HG03432 (cell line): ENCODE measurements around the gene CRTC3.
"Not testable (repeated sequence)": the region's sequence is repeated elsewhere in the genome, so short reads cannot be mapped to it uniquely, and the experiment has no call there.

Experiments
- ATAC-seq: cut with Tn5 transposase; IDR thresholded peaks from one replicate; pipeline ENCODE4 v1.9.1; 2021; ENCODE audit warnings: mild to moderate bottlenecking, moderate library complexity; ENCODE audit not compliant: unreplicated experiment

The CRTC3 gene, protein sequence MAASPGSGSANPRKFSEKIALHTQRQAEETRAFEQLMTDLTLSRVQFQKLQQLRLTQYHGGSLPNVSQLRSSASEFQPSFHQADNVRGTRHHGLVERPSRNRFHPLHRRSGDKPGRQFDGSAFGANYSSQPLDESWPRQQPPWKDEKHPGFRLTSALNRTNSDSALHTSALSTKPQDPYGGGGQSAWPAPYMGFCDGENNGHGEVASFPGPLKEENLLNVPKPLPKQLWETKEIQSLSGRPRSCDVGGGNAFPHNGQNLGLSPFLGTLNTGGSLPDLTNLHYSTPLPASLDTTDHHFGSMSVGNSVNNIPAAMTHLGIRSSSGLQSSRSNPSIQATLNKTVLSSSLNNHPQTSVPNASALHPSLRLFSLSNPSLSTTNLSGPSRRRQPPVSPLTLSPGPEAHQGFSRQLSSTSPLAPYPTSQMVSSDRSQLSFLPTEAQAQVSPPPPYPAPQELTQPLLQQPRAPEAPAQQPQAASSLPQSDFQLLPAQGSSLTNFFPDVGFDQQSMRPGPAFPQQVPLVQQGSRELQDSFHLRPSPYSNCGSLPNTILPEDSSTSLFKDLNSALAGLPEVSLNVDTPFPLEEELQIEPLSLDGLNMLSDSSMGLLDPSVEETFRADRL

DNA sequence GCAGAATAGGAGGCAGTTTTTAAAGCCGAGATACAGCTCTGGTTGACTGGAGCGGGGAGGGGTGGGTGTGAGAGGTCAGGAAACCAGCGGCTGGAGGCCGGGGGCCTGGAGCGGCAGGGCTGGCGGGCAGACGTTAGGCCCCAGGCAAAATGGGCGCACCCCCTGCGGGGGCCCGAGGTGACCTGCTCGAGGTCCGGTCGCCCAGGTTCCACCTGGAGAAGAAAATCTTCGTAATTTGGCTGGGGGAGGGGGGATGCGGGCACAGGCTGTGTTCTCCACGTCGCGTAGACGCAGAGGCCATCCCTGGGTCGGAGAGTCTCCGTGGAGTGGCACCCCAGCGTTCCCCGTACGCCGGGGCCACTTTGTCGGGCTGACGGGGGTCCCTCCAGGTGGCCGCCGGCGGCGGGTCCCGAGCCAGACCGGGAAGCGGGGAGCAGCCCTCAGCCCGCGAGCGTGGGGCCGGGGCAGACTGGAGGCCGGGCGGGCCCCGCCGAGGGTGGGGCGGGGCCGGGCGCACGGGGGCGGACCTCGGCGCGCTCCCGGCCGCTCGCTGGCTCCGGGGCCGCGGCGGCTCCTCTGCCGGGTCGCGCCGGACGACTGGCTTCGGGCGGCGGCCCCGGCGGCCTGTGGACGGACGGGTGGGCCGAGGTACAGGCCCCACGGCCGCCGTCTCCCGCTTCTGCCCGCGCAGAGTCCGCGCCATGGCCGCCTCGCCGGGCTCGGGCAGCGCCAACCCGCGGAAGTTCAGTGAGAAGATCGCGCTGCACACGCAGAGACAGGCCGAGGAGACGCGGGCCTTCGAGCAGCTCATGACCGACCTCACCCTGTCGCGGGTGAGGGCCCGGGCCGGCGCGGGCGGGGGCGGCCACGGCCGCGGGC, at the start of gene CRTC3:
Gene CRTC3, plus strand, starts transcription at position 553 of the 879 bp plus-strand sequence. Its CDS starts 149 bp downstream, at position 702.
- peak; percentile 86 for ATAC-seq

DNA sequence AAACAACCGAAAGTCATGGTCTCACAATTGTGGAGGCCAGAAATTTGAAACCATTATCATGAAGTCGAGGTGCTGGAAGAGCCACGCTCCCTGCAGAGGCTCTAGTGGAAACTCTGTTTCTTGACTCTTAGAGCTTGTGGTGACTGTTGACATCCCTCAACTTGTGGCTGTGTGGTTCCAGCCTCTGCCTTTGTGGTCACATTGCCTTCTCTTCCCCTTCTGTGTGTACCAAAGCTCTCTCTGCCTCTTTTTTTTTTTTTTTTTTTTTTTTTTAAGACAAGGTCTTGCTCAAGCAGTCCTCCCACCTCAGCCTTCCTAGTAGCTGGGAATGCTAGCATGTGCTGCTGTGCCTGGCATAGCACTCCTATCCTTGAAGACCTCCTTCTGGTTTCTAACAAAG, 48.7 kb upstream of the CRTC3 start:
- ATAC-seq: no peak

DNA sequence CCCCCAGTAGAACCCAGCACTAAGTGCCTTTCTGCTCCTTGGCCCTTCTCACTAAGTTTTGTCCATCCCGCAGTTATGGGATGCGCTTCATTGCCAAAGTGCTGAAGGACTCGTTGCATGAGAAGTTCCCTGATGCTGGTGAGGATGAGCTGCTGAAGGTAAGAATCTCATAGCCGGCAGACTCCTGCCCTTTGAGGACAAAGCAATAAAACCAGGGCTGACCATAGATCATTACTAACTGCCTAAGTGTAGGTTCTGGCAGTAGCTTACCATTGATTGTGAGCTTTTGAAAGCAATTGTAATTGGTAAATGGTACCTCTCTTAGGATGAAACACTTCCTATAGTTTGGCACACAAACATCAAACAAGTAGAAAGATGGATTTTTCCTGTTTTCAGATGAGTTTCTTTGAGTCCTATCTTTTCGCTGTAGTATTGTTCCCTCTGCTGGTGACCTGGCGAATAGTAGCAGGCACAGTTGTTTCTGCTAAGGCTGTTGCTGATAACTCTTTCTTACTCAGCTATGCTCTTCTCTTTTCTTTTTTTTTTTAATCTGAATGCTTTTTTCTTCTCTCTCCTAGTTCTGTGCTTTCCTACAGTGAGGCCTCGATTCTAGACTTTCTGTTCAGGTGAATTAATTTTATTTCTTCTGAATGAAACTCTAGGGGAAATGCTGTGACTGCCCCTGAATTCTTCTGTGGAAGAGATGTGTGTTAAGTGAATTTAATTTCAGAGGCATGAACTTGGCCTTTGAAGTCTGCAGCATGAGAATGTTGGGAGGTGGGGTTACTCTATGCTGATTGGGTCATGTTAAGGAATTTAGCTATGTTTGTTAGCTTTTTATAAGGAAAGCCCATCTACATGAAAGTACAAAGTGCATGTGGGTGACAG, 47.4 kb upstream of the CRTC3 start:
- no peak for ATAC-seq

DNA sequence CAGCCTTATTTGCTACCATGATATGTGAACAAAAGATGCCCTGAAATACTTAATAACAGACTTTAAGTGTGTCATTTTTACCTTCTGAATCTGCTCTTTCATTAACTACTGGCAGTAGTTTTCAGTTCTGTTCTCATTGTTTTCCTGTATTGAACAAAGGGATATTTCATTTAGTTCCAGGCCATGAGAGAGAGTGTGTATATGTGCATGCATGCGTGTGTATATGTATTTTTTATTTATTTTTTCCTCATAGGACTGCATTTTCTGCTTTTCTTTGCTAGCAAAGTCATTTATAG, 46.8 kb upstream of the CRTC3 start:
- no peak for ATAC-seq

DNA sequence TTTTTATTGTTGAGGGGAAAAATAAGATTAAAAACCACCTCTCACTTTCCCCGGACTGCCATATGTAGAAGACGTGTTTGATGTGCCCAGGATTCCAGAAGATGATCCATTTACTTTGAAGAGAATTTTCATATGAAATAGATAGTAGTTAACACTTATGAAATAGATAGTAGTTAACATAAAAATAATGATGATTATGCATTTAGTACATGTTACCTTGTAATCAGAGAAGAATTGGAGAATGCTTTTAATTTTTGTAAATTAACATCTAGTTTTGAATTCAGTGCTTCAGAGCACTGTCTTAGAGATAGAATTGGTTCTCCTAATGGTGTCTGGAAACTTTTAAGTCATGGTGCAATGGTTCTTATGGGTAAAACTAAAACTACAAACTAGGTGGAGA, 46.1 kb upstream of the CRTC3 start:
- no peak for ATAC-seq

DNA sequence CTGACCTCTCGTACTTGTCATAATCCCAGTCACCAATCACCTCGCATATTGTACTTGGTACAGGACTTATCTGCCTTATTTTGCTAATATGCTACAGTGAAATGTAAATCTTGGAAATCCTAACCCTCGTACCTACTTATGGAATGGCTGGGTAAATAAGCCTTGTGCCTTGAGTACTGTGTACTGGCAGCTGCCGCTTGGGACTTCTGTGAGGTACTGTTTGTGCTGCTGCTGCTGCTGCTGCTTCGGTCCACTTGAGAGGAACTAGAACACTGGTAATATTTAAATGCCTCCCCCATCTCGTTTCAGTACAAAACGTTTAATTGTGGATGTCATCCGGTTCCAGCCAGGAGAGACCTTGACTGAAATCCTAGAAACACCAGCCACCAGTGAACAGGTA, 42.5 kb upstream of the CRTC3 start:
- no peak for ATAC-seq

DNA sequence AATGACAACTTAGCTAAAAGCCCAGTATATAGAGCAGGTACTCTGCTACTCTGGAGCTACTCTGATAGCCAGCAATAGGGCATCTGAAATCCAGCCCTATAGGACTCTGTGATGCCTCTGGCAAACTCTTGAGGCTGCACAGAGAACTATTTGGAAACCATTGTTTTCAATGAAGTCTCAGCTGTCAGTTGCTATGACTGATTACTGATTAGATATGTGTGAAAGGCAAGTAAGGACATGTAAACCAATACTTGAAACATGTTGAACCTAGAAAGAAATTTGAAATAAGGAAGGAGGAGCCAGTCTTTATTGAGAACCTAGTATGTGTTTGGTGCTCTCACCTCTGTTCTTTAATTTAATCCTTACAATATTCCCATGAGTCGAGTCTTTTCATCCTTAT, 40.2 kb upstream of the CRTC3 start:
- ATAC-seq: no peak

DNA sequence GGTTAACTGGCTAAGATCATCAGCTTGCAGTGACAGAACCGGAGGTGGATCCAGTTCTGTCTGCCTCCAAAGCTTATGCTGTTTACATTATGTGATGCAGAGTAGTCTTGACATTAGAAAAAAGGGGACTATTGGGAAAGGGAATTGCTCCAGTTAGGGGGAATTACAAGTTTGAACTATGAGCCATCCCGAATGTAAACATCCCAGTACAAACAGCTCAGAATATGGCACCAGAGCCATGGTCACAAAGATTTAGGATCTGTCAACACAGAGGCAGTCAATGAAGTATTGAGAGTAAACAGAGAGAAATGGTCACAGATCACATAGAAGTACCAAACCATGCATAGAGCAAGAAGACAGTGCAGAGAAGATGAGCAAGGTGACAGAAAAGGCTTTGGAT, 39.8 kb upstream of the CRTC3 start:
- no peak for ATAC-seq

DNA sequence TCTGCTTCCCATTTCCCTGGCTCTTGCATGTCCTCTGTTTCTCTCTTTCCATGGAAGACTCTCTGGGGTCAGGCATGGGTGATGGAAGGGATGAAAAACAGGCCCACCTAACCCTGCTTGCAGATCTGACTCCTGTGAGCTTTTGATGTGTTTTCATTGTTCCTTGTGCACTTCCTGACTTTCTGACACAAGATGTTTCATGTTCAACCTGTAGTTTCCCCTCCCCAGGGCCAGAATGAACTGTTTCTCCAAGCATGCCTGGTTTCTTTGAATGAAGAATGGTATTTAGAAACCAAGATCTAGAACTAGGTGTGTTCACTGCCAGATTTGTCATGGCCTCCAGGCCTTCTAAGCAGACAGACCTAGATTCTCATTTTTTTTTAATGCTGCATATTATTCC, 36.1 kb upstream of the CRTC3 start:
- ATAC-seq: no peak

DNA sequence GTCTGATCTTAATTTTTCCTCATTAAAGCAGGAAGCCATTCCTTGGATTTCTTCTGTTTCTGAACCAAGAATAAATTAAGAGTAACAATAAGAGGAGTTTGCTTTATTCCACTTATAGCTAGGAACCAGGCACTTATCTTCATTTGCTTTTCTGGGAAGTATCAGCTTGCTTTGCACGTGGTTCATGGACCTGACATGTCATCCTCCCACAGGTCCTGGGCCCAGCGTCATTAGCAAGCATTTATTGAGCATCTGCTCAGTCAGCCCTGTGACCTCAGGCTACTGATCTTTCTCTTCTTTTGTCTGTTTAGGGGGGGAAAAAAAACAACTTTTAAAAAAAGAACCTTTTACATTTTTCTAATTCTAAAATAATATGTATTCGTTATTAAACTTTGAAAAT, 34.7 kb upstream of the CRTC3 start:
- no peak for ATAC-seq

DNA sequence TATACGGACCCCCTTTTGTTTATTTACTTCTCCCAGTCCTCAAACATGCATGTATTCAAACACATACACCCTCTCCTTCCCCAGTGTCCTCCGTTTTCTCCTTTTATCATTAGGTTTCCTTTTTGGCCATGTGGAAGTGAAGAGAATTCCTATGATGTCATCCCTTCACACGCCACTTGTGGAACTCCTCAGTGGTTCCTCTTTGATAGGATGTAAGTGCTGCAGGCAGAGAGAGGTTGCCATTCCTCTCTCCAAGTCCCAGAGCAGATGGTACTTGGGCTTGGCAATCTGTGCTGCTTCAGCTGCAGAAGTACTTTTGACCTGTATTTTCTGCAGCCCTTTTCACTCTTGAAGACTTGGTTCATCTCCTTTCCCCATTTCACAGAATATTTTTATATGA, 32.9 kb upstream of the CRTC3 start:
- no peak for ATAC-seq

DNA sequence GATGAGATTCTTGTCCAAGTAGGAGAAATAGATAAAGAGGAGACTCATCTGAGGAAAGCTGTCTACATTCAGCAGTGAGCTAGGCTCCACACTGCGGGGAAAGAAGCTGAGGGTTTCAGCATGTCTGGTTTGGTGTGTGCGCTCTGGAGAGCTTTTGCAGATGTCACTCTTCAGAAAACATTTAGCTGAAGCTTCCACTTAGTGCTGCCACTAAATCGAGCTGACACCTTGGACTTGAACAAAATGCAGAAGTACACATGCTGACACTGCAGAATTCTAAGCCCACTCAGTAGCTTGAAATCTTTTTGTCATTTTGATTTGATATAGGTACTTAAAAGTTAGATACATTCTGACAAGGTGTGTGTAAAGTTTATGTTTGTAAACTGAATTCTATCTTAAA, 32.3 kb upstream of the CRTC3 start:
- no peak for ATAC-seq

DNA sequence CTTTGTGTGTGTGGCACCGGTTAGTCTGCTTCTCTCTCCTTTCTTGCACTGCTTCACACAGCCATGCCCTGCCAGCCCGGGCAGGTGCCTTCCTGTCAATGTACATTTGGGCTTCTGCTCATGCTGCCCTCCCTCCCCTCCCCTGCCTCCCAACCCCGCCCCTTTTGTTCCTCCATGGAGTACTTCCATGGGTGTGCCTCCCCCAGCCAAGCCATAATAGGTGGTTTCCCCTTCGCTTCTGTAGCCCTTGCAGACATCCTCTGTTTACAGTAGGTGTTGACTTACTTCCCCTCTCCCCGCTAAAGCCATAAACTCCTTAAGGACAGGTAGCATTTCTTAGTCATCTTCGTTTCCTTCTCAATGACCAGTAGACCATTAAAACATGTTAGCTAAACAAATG, 31.8 kb upstream of the CRTC3 start:
- ATAC-seq: no peak

DNA sequence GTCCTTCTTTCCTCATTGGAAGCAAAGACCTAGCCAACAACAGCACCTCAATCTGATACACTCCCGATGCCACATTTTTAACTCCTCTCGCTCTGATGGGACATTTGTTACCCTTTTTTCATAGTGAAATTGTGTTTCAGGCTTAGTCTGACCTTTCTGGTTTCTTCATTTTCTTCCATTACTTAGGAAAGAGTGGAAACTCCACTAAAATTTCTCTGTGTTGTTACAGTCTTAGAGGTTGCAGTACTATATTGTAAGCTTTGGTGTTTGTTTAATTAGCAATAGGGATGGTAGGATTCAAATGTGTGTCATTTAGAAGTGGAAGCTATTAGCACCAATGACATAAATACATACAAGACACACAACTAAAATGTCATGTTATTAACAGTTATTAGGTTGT, 29.6 kb upstream of the CRTC3 start:
- no peak for ATAC-seq

DNA sequence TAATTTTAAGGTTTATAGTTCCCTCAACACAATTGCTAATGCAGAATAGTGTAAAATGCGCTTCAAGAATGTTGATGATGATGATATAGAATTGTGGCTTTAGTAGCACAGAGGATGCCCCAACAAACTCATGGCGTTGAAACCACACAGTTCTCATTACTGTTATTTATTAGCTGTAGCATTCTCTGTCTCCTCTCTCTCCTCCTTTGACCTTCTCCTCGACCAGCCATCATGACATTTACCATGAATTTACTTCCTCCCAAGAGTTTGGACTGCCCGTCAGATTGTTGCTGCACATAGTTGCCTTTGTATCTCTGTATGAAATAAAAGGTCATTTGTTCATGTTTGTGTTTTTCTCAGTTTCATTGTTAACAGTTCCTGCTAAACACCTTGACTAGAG, 27.8 kb upstream of the CRTC3 start:
- no peak for ATAC-seq

DNA sequence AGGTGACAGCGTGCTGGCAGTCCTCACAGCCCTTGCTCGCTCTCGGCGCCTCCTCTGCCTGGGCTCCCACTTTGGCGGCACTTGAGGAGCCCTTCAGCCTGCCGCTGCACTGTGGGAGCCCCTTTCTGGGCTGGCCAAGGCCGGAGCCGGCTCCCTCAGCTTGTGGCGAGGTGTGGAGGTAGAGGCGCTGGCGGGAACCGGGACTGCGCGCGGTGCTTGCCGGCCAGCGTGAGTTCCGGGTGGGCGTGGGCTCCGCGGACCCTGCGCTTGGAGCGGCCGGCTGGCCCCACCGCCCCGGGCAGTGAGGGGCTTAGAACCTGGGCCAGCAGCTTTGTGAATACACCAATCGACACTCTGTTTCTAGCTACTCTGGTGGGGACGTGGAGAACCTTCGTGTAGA, 18.9 kb upstream of the CRTC3 start:
- not testable (repeated sequence) for ATAC-seq

DNA sequence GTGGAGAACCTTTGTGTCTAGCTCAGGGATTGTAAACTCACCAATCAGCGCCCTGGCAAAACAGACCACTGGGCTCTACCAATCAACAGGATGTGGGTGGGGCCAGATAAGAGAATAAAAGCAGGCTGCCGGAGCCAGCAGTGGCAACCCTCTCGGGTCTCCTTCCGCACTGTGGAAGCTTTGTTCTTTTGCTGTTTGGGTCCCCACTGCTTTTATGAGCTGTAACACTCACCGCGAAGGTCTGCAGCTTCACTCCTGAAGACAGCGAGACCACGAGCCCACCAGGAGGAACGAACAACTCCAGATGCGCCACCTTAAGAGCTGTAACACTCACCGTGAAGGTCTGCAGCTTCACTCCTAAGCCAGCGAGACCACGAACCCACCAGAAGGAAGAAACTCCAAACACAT, 18.5 kb upstream of the CRTC3 start:
- ATAC-seq: not testable (repeated sequence)

DNA sequence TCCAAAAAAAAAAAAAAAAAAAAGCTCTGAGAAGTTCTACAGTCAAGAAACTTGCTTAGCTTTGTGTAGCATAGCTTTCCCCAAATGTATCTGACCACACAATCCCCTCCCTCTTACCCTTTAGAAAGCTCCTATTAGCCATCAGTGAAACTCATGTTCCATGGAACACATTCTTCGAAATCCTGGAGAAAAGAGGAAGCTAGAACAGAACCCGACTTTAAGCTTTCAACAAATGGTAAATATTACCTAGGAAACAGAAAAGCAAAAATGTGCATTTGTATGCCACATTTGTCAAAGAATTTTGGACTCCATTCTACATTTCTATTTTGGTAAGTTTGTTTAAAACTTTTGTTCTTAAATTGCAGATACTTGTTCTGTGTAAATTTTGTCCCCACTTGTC, 17.4 kb upstream of the CRTC3 start:
- ATAC-seq: no peak

DNA sequence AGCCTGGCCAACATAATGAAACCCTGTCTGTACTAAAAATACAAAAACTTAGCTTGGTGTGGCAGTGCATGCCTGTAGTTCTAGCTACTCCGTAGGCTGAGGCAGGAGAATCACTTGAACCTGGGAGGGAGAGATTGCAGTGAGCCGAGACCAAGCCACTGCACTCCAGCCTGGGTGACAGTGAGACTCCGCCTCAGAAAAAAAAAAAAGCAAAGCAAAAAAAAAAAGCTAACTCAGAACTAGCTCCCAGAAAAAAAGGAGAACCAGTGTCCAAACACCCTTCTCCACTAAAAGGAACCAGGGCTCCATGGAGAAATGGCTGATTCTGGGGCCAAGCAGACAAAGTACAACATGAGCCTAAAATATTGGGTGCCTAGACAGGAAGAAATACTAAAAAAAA, 16.7 kb upstream of the CRTC3 start:
- ATAC-seq: no peak

DNA sequence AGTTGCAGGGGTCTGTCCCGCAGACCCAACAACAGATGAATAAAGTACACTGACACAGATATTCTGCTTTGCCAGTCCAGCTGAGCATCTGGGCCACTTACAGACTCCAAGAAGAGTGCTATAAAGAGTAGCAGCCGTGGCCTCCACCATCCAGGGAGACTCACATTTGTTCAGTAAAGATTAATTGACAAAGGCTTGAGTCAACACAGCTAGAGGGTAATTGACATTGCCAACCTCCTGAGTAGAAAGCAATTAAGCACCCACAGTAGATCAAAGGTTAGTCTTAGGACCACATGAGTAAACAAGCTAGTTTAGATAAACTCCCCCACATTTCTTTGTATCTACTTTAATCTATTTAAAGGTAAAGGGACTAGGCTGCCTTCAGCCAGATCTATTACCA, 16.3 kb upstream of the CRTC3 start:
- ATAC-seq: no peak

DNA sequence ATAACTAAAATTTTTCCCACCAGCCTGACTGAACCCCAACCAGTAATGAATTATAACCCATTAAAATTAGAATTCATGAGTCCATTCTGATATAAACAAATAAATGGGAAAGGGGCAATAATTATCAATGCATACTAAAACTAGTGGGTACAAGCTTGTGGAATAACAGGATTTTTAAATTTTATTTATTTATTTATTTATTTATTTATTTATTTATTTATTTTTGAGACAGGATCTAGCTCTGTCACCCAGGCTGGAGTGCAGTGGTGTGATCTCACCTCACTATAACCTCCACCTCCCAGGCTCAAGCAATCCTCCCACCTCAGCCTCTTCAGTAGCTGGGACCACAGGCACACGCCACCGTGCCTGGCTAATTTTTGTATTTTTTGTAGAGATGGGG, 15.8 kb upstream of the CRTC3 start:
- not testable (repeated sequence) for ATAC-seq
